ENCODE data around the gene SLC6A6.

The SLC6A6 gene

DNA sequence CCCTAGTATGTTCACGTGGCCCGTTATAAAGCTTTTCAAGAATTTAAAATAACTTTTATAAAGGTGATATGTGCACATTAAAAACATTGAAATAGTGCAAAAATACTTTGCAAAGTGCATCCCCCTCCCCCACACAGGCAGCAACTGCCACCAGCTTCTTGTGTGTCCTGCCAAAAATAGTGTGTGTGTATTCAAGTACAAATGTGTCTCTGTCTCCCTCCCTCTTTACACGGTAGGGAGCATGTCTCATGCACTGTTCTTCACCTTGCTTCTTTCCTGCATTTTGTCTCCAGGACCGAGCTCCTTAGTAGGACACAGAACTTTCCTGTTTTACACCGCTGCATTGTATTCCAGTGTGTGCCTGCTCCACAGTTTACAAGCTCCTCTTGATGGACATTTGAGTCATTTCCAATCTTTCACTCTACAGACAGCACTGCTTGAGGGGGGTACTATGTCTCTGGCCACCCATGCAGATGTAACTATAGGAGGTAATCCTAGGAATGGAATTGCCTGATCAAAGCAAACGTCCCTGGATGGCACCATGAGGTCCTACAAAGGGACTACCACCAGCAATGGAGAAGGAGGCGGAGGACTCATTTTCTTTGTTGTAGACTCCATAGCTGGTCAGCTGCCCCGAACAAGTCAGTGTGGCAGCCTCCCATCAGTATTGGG is 52.4 kb downstream of the SLC6A6 start:
- DNase-seq (ENCODE audit: low read depth): no peak

GRCh38 chr3:14455571-14456317 is 53.3 kb downstream of the SLC6A6 start:
- no peak for DNase-seq (ENCODE audit: low read depth)

- DNase-seq (ENCODE audit: low read depth): no peak
Observed at GRCh38 chr3:14456794-14457193, 54.4 kb downstream of the SLC6A6 start.

DNA sequence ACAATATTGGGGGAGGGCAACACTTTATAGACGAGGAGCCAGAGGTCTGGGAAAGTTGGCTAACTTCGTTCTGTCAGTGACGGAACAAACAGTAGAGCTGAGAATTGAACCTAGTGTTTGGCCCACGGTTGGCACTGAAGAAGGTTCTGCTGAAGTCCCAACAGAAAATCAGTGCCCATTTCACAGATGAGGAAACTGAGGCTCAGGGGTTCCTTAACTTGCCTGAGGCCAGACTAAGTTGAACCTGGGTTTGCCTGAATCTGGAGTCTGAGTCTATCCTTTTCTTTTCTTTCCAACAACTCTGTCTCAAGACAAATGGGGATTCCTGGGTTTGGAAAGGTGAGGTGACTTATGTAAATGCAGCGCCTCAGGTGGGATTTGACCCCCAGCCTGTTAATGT is 55.1 kb downstream of the SLC6A6 start:
- no peak for DNase-seq (ENCODE audit: low read depth)

GRCh38 chr3:14457999-14458398 is 55.6 kb downstream of the SLC6A6 start:
- no peak for DNase-seq (ENCODE audit: low read depth)

- no peak for DNase-seq (ENCODE audit: low read depth)
Observed at GRCh38 chr3:14458434-14459275, 56.2 kb downstream of the SLC6A6 start.

- no peak for DNase-seq (ENCODE audit: low read depth)
Observed at GRCh38 chr3:14459384-14459783, 57.0 kb downstream of the SLC6A6 start.

- DNase-seq (ENCODE audit: low read depth): no peak
Observed at GRCh38 chr3:14459787-14460186, 57.4 kb downstream of the SLC6A6 start.

DNA sequence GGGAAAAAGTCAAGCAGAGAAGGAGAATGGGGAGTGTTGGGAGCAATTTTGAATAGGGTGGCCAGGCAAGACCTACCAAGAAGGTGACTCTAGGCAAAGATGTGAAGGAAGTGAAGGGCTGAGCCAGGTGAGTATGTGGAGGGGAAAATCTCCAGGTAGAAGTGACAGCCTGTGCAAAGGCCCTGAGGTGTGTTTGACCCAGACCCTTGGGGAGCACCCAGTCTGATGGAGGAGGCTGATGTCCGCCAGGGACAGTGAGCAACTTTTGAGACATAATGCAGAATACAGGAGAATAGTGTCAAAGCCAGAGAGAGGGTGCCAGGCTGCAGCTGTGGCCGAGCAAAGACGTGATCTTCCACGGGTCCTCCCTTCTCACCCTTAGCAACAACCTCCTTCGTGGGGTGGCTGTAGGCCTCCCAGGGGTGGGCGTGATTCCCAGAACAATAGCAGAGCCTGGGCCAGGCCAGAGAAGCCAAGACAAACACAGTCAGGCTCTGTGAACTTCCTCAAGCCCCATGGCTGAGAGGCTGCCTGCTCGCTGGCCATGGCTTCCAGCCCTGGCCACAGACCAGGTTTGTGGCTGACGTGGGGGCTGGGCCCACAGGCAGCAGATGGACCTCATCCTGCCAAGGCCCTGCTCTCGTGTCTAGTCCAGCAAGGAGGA is 58.1 kb downstream of the SLC6A6 start:
- DNase-seq (ENCODE audit: low read depth): peak; percentile 99

DNA sequence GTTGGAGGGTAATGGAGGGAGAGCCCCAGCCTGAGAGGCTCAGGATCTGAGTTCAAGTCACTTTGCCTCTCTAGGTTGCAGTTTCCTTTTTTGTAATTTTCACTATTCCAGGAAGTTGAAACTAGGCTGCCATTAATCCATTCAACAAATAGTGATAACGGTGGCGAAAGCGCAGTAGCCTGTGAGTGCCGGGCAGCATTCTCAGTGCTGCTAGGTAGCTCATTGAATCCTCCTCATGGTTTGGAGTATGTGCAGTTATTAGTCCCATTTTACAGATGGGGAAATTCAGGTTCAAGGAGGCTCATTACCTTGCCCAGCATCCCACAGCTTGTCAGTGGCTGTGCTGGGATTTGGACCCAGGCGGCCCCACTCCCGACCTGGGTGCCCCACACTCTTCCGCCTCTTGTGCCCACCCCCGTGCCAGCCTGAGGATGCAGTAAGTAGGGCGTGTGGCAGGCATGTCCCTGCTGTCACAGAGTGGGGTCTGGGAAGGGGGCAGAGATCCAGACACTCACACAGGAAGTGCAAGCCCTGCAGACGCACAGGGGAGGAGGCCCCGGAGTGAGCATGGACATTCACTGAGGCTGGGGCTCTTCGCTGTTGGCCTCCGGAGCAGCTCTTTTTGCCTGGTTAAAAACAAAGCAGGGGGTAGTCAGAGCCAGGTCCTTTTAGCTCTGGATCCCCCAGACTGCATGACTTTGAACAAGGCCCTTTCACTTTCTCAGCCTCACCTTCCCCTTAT is 58.8 kb downstream of the SLC6A6 start:
- no peak for DNase-seq (ENCODE audit: low read depth)

DNA sequence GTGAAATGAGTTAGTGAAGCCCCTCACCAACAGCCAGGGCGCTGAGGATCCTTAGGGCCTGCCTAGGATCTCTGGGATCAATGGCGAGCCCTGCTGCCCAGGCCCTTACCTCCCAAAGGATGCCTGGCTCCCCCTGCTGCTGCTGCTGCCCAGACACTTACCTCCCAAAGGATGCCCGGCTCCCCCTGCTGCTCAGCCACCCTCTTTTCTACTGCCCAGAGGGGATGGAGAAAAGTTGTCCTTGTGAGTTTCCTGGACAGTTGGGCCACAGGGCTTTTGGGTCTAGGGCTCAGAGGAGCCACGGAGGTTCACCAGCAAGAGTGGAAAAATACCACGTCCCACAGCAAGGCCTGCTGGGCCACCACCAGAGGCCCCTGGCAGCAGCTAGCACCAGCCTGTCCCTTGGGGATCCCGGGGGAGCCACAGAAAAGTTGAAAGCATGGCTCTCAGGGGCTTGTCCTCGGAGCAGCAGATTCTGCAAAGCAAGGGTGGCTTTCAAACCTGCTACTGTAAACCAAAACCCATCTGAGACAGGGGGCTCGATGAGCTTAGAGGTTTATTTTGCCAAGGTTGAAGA is 59.4 kb downstream of the SLC6A6 start:
- peak; percentile 64 for DNase-seq (ENCODE audit: low read depth)

- no peak for DNase-seq (ENCODE audit: low read depth)
Observed at GRCh38 chr3:14462738-14463137, 60.3 kb downstream of the SLC6A6 start.

- DNase-seq (ENCODE audit: low read depth): no peak
Observed at GRCh38 chr3:14463330-14464140, 61.1 kb downstream of the SLC6A6 start.

GRCh38 chr3:14464141-14464465 is 61.7 kb downstream of the SLC6A6 start:
- DNase-seq (ENCODE audit: low read depth): no peak

DNA sequence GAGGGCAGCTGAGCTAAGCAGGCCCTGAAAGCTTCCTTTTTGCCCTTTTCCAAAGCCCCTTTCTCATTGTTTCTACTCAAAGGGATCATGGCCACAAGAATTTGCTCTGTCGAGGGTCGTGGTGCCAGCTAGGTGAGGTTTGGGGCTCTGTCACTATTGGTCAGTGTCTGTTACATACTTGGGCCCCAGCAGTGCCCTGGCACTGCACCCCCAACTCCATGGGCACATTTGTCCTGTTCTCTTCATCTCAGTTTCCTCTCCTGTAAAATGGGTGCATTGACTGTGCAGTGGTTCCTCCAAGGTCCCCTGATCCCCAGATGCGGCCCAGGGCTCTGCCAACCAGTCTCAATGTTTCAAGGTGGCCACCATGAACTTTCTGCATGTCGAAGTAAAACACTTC is 62.1 kb downstream of the SLC6A6 start:
- no peak for DNase-seq (ENCODE audit: low read depth)

- DNase-seq (ENCODE audit: low read depth): no peak
Observed at GRCh38 chr3:14465425-14465824, 63.0 kb downstream of the SLC6A6 start.

- no peak for DNase-seq (ENCODE audit: low read depth)
Observed at GRCh38 chr3:14466179-14466903, 63.9 kb downstream of the SLC6A6 start.

GRCh38 chr3:14467814-14468620 is 65.6 kb downstream of the SLC6A6 start:
- peak; percentile 52 for DNase-seq (ENCODE audit: low read depth)

- no peak for DNase-seq (ENCODE audit: low read depth)
Observed at GRCh38 chr3:14468621-14468981, 66.2 kb downstream of the SLC6A6 start.
